Mucosa of descending colon (tissue), 3 donors: ENCODE data around the gene PRG3. TPM values are rescaled to one million over a fixed set of nuclear protein-coding genes. Genes with fewer than 3 reads are reported as not detected.

Source experiments
- ATAC-seq: fragments of 200-7000 bp; cut with Tn5 transposase; one replicate; pipeline ENCODE4 v1.9.1; 2020; ENCODE audit warnings: mild to moderate bottlenecking, moderate library complexity
- DNase-seq, 3 donors: peaks; one replicate each; pipeline ENCODE4 v3.0.0-alpha.2; 2020
- H3K36me3 ChIP-seq: fragments of 200-600 bp; one replicate; pipeline ENCODE4 v1.8.0; 2021; ENCODE audit warnings: low read depth, mild to moderate bottlenecking
- H3K4me1 ChIP-seq: fragments of 200-600 bp; one replicate; pipeline ENCODE4 v1.8.0; 2021; ENCODE audit warnings: low read depth, mild to moderate bottlenecking
- H3K4me3 ChIP-seq: fragments of 200-600 bp; one replicate; pipeline ENCODE4 v1.8.0; 2021; ENCODE audit warnings: mild to moderate bottlenecking
- H3K9me3 ChIP-seq: fragments of 200-600 bp; one replicate; pipeline ENCODE4 v1.8.0; 2021; ENCODE audit warnings: mild to moderate bottlenecking
- intact Hi-C, 2 donors: fragments of 100-400 bp; cut with DNase I in 1 of 2; cut with micrococcal nuclease in 1 of 2; formaldehyde crosslinking; loops; one replicate each; pipeline versions ENCODE4 v1.11.0 to v1.11.1; 2022; cut with DNase I, micrococcal nuclease
- total RNA-seq, 3 donors: library from RNA; stranded (reverse); fragmentation: NEBNext Ultra II Directional in 2 of 3; extraction: Animal tissue kit (Norgen Biotek cat#: 25700) in 2 of 3; gene quantifications; one replicate each; pipeline versions ENCODE4 v1.2.1 to v1.2.4, GENCODE V29; 2021 to 2023
- TF ChIP-seq, protein P1 (sequence below): fragments of 200-600 bp; IDR thresholded peaks from one replicate; pipeline ENCODE4 v1.8.0; 2022; ENCODE audit warnings: antibody characterized with exemption, mild to moderate bottlenecking
- donor health status: DM: no; HTN: no; CAD: no; lungs with moderate emphysema.
- donor health status: DM: no; HTN: no; CAD: no.
- donor health status: DM: no; HTN: yes; CAD: no.

The PRG3 gene
- total RNA-seq, 3 donors from 2014 or later = not detected

DNA sequence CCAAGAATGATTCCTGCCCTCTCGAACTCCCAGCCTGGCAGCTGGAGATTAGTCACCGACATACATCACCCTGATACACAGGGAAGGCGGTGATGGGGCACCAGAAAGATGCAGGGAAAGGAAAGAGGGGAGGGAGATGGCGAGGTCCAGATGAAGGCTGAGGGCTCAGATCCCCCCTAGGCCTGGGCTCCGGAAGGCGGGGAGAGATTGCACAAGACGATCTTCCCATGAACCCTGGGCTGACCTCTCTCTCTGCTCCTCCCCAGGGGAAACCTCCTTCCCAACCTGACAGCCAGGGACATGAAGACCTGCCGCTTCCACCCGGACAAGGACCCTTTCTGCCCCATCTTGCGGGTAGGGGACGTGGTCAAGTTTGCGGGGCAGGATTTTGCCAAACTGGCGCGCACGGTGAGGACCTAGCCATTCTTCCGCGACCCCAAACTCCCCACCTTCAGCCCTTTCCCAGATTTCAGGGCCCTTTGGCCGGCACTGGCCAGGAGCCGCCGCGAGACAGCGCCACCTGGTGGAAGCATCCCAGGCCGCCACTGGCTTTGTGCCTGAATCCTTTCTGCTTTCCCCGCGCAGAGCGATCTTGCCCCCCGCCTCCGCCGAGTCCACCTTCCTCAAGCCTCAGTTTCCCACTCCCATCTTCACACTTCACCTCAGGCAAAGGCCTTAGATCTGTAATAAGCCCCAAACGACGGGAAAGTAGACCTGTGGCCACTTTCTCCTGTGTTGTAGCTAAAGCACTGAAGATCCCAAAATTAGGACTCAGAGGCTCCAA lies 31.3 kb downstream of the PRG3 start:
- Histone ChIP-seq H3K4me1 (no peaks in the 10 kb centered on the region), H3K9me3 (no peaks in the 10 kb centered on the region), H3K36me3 (no peaks in the 10 kb centered on the region), H3K4me3 (no peak overlapping the region)
- TF ChIP-seq, protein P1, sequence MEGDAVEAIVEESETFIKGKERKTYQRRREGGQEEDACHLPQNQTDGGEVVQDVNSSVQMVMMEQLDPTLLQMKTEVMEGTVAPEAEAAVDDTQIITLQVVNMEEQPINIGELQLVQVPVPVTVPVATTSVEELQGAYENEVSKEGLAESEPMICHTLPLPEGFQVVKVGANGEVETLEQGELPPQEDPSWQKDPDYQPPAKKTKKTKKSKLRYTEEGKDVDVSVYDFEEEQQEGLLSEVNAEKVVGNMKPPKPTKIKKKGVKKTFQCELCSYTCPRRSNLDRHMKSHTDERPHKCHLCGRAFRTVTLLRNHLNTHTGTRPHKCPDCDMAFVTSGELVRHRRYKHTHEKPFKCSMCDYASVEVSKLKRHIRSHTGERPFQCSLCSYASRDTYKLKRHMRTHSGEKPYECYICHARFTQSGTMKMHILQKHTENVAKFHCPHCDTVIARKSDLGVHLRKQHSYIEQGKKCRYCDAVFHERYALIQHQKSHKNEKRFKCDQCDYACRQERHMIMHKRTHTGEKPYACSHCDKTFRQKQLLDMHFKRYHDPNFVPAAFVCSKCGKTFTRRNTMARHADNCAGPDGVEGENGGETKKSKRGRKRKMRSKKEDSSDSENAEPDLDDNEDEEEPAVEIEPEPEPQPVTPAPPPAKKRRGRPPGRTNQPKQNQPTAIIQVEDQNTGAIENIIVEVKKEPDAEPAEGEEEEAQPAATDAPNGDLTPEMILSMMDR = peak; percentile 95
- DNase-seq (peak; percentile 66 to 78 (median 76)), ATAC-seq (peak; percentile 70)
- intact Hi-C loops = loop anchor here in 1 of 2 donors (10.0 kb wide), 1 partner anchor 295 kb away; the partner anchor contains the start of gene YPEL4

DNA sequence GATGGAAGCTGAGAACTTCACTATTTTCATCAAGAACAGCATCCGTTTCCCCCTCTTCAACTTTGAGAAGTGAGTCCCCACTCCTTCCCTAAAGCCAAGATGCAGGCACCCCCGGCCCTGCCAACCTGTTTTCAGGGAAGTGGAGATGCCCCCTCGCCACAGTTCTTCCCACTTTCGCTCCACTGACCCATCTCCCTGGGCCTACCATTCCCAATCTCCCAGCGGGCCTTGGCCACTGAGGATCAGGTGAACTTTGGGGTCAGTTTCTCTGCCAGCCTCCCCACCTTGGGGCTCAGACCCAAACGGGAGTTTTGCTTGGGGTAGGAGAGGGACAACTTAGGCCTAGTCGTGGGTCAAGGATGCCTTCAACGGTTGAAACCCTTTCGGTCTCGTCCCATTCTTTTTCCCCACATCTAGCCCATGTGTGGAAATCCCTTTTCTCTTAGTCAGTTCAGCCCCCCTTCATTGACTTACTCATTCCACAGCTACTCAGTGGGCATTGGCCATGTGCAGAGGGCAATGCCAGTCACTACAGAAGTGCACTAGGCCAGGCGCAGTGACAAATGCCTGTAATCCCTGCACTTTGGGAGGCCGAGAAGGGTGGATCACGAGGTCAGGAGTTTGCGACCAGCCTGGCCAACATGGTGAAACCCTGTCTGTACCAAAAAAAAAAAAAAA lies 32.2 kb downstream of the PRG3 start:
- Histone ChIP-seq H3K9me3 (no peaks in the 10 kb centered on the region), H3K4me3 (no peak overlapping the region), H3K36me3 (no peaks in the 10 kb centered on the region), H3K4me1 (no peaks in the 10 kb centered on the region)
- TF ChIP-seq, protein P1 = no peak
- no peak for ATAC-seq
- no peak for DNase-seq
- intact Hi-C loops = loop anchor here in 1 of 2 donors (10.0 kb wide), 1 partner anchor 296 kb away; the partner anchor contains the start of gene YPEL4

DNA sequence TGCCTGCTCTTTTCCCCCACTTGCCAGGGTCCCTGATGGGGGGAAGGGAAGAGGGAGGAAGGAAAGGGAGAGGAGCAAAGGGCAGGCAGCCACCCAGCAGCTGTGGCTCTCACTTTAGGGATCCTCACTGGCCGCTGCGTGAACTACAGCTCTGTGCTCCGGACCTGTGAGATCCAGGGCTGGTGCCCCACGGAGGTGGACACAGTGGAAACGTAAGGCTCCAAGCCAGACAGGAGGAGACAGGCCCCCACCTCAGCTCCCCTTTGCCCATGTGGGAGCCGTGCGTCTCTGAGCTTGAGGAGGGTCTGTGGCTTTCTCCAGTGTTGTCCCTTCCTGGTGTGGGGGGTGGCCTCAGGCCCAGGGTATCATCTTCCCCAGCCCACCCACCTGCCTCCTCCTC lies 32.9 kb downstream of the PRG3 start:
- DNase-seq (no peak), ATAC-seq (no peak)
- intact Hi-C loops = loop anchor here in 1 of 2 donors (10.0 kb wide), 1 partner anchor 297 kb away; the partner anchor contains the start of gene YPEL4
- Histone ChIP-seq H3K36me3 (no peaks in the 10 kb centered on the region), H3K4me3 (no peak overlapping the region), H3K4me1 (no peaks in the 10 kb centered on the region), H3K9me3 (no peaks in the 10 kb centered on the region)
- TF ChIP-seq, protein P1 = no peak

DNA sequence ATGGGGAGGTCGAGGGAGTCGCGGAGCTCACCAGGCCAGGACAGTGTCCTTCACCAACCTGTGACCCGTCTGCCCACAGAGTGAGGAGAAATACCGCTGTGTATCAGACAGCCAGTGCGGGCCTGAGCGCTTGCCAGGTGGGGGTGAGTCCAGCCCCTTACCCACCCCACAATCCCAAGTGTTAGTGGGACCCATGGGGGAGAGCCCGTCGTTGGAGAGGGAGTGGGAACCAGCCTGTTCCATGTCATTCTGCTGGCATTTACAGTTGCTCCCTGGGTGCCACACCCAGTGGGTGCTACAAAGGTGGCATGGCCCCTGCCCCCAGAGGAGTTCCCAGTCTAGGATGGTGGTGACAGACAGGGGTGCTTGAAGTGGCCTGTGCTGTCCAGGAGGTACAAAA lies 33.6 kb downstream of the PRG3 start:
- DNase-seq (no peak), ATAC-seq (no peak)
- H3K36me3 ChIP-seq = no peaks in the 10 kb centered on the region
- TF ChIP-seq, protein P1 = no peak
- no peak overlapping the region for H3K4me3 ChIP-seq
- intact Hi-C loops = loop anchor here in 1 of 2 donors (10.0 kb wide), 1 partner anchor 297 kb away; the partner anchor contains the start of gene YPEL4
- H3K9me3 ChIP-seq = no peaks in the 10 kb centered on the region
- no peaks in the 10 kb centered on the region for H3K4me1 ChIP-seq

DNA sequence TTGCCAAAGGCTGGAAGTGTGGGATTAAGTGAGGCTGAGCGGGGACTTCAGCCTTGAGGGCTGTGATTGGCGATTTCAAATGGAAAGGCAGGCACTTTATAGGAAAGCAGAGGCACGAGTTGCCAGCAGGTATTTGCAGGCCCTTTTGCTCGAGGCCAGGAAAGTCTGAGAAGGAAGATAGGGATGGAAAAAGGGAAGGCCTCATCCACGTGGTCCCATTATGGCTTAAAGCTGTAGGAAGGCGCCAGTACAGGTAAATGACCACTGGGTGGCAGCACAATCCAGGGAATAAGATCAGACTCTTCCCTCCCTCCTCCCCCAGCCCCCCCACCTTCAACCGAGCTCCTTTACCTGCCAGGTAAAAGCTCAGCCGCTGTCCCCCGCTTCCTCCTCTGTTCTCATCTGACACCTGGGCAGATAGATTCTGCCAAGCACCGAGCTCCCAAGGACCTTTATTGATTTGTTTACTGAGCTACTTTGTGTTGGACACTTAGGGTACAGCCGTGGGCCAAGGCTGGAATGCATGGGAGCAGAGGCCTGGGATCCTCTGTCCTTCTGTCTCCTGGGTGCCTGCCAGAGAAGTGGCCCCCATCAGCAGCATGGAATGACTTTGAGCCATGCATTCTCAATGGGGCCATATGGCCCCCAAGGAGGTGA lies 35.3 kb downstream of the PRG3 start:
- peak; percentile 91 for ATAC-seq
- intact Hi-C loops = loop anchor here in 1 of 2 donors (10.0 kb wide), 1 partner anchor 299 kb away; the partner anchor contains the start of gene YPEL4
- TF ChIP-seq, protein P1 = peak; percentile 68
- Histone ChIP-seq H3K4me3 (no peak overlapping the region), H3K36me3 (no peaks in the 10 kb centered on the region), H3K4me1 (no peaks in the 10 kb centered on the region), H3K9me3 (no peaks in the 10 kb centered on the region)
- peak in 2 of 3 donors; percentile 71 to 92 for DNase-seq
